Measurements from ENCODE around the gene HDAC10. TPM values are rescaled to one million over a fixed set of nuclear protein-coding genes. Genes with fewer than 3 reads are reported as not detected.
"Not testable (repeated sequence)": the region's sequence is repeated elsewhere in the genome, so short reads cannot be mapped to it uniquely, and the experiment has no call there.

The HDAC10 gene
- total RNA-seq, 2 experiments from 2014 or later, result 42.1 to 42.8 TPM

DNA sequence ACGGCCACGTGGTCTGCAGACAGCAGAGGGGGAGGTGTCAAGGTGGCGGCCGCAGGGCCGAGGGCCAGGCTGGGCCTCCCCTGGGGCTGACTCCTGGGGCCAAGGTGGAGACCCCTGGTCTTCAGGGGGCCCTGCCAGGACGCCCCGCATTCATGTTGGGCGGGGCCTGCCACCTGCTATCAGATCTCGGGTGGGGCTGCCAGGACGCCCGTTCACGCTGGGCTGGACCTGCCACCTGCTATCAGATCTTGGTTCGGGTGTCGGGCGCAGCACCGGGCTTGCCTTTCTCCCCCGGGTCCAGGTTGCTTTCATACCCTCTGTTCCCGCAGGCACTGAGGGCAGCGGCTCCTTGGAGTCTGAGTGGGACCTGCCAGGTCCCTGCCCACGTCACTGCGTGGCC lies 35.2 kb upstream of the HDAC10 start:
- ChIA-PET POLR2A (no interaction called here), CTCF (no interaction called here)

DNA sequence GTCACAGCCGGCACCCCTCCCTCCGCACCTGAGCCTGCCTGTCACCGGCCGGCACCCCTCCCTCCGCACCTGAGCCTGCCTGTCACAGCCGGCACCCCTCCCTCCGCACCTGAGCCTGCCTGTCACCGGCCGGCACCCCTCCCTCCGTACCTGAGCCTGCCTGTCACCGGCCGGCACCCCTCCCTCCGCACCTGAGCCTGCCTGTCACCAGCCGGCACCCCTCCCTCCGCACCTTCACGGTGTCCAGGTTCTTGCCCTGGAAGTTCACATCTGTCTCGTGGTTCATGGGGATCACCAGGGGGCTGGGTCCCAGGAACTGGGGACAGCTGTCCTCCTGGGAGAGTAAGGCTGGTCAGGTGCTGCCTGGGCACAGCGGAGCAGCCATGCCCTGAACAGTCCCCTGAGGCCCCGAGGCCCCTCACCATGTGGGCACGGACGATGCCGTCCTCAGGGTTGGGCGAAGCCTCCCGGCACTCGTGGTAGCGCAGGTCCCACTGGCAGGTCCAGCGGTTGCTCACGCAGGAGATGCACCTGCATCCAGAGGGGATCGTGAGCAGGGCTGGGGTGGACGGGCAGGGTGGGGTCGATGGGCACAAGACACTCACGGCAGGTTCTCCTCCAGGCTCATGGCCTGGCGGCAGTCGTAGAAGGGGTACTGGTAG lies 34.6 kb upstream of the HDAC10 start:
- CTCF ChIA-PET, result no interaction called here
- POLR2A ChIA-PET, result no interaction called here

DNA sequence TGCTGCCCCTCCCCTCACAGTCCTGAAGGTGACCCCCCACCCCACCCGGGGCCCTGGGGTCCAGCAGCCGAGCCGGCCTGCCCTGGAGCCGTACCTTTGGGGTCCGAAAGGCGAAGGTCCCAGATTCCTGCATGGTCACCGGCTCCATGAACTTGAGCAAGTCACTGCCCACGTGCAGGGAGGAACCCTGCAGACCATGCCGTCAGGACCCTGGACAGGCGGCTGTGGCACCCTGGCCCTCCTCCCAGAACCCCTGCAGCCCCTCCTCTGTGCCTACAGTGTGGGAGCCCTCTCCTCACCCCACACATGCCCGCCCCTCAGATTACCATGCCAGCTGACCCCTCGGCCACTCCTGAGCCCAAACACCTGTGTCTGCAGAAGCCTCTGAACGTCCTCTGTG lies 33.4 kb upstream of the HDAC10 start:
- ChIA-PET POLR2A (no interaction called here), CTCF (interaction anchor here (0.8 kb wide), 1 partner anchor 8 kb away, joined by 4 read pairs; no protein-coding TSS in a partner anchor)

DNA sequence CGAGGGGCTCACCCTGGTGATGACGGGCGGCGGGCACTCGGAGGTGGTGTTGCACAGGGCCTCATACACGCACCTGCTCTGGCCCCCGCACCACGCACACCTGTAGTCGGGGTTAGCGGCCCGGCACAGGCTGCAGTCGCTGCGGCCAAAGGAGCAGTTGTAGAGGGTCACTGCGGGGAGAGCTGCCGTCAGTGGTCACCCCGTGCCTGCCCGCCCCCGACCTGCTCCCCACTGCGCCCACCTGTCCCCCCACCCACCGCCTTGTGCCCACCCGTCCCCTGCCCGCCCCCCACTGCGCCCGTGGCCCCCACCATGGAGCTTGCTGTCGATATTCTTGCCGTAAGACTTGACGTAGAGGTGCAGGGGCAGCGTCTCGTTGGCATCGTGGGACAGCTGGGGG lies 32.8 kb upstream of the HDAC10 start:
- ChIA-PET CTCF (no interaction called here), POLR2A (no interaction called here)

DNA sequence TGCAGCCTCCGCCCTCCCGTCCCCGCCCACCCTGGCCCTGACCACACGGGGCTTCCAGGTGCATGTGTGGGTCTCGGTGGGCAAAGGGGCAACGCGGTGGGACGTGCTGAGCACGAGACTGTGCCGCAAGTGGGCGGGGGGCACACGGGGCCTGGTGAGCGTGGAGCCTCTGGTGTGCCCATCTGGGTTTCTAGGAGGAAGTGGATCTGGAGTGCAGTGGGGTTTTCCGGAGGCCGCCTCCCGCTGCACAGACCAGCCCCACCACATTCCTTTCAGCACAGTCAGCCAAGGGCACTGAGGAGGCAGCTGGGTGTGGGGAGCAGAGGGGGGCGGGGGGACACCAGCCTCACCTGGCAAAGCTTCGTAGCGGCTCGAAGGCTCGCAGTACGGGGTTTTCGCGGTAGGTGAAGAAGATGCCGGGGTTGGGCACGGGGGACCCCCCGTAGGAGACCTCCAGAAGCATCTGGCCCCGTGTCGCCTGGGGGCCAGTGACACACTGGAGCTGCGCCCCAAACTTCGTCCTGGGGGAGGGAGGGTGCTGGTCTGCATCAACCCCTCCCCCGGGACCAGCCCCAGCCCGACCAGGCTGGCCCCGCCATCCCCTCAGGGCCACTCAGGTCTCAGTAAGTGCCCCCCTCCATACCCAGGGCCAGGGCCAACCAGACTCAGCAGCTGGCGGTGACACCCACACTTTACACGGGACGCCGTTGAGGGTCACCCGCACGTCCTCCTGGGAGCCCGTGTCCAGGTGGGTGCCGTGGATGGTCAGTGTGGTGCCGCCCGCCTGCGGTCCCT lies 31.5 kb upstream of the HDAC10 start:
- POLR2A ChIA-PET, result no interaction called here
- CTCF ChIA-PET, result no interaction called here

DNA sequence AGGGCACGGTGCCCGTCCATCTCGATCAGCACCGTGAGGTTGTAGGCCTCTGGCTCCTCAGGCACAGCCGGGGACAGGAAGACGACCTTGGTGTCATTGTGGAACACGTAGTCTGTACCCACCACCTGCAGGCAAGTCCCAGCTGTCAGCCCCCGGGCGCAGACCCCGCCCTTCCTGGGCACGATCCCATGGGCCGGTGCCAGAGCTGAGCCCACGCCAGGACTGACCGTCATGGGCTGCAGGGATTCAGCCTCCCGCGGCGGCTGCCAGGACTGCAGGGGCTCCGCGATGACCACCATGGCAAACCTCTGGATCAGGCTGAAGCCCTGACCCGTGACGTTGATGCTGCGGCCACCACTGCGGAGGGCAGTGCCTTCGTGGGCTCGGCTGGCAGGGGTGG lies 30.9 kb upstream of the HDAC10 start:
- ChIA-PET CTCF (no interaction called here), POLR2A (no interaction called here)

DNA sequence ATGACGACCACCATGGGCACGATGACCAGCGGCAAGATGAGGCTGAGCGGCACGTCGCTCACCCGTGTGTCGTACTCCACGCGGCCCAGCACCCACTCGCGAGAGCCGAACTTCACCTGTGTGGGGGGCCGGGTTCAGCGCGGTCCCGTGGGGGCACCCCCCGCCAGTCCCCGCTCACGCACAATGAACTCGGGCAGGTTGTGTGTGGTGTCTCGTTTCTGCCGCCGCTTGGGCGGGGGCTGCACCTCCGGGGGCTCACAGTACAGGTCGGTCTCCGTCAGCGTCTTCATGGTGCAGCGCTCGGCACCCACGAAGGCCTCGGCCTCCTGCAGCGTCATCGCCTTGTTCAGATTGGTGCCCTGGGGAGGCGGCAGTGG lies 30.3 kb upstream of the HDAC10 start:
- CTCF ChIA-PET, result no interaction called here

DNA sequence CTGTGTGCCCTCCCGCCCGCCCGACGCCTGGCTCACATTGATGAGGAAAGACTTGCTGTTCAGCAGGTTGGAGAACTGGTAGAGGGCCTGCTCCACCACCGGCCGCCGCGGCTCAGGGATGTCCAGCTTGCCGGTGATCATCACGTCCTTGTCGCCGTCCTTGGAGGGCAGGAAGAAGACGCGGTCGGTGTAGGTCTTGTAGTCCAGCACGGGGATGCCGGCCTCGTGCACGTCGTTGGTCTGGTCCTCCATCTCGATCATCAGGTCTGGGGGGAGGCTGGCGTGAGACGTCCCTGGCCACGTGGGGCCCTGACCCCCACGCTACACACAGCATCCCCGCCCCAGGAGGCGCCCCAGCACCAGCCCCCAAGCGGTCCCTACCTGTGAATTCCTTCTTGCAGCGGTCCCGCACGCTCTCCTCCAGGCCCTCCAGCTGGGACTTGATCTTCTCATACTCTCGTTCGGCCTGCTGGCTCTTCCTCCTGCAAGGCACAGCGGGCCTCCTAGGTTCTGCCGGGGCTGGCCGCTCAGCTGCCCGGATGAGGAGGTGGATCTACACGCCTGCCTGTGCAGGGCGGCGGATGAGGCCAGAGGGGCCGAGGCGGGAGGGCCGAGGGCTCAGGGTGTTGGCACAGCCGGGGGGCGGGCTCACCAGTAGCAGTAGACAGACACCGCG lies 29.8 kb upstream of the HDAC10 start:
- ChIA-PET POLR2A (no interaction called here), CTCF (no interaction called here)

More for the DNA sequence above, 30.3 kb upstream of the HDAC10 start:
- POLR2A ChIA-PET, result no interaction called here

DNA sequence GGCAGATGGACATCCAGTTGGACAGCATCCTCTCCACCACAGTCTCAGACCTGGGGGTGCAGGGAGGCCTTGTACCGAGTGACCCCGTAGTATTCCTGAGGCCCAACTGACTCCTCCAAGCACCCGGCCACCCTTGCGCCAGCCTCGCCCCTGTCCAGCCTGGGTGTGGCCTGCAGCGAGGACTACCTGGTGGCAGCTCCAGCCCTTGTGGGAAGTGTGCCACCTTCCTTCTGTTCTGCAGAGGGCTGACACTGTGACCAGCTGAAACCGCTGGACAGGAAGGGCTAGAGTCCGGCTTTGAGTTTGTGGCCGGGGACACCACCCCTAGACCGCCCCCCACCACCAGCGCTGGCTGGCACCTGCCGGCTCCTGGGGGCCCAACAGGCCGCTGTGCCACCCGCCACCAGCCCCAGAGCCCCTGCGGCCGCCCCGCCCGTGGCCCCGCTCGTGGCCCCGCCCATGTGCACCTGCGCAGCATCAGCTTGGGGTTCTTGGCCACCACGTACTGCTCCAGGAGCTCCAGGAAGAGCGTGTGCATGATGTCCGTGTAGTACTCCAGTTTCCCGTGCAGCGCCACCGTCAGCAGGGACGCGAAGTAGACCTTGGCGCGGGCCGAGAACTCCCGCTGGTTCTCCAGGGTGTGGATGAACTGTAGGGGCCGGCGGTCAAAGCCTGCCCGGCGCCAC lies 29.1 kb upstream of the HDAC10 start:
- CTCF ChIA-PET, result no interaction called here
- POLR2A ChIA-PET, result no interaction called here

DNA sequence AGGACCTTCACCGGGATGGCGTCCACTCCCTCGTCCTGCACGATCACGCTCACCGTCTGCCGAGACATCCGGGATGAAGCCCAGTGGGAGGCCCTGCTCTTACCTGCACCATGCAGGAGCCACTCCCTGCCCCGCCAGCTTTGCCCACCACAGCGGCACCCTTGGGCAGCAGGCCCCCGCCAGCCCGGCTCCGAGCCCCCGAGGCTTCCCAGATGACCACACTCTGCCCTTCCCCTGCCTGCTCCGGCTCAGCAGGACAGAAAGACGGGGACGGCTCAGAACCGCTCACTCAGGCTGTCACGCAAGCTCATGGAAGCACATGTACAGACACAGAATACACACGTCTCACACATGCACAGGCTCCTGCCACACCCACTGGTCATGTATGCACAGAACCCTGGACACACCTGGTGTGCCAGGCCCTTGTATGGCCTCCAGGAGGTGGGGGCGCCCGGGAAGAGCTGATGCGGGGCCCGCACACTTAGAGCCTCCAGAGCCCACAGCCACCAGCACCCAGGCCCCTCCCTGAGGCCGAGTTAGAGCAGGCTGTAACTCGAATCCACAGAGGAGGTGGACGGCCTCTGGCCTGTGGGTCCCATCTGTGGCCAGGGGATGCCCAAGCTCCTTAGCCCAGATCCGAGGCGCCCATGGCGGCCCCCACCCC lies 28.0 kb upstream of the HDAC10 start:
- CTCF ChIA-PET, result no interaction called here
- POLR2A ChIA-PET, result interaction anchor here (0.7 kb wide), 1 partner anchor 40 kb away, joined by 3 read pairs; no protein-coding TSS in a partner anchor

DNA sequence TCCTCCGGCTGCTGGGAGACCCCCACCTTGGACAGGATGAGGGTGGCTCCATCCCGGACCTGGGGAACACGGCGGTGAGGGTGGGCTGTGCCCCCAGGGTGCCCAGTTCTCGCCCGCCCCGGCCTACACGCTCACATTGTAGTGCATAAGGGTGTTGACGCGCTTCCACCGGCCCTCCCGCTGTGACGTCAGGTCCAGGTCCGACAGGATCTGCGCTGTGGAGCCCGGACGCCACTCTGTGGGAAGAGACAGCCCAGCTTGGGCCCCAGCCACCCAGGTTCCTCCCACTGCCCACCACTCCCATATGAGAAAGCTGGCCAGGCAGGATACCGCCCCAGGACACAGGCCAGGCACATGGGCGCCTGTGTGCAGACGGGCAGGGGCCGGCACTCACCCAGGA lies 27.4 kb upstream of the HDAC10 start:
- POLR2A ChIA-PET, result no interaction called here
- CTCF ChIA-PET, result no interaction called here

DNA sequence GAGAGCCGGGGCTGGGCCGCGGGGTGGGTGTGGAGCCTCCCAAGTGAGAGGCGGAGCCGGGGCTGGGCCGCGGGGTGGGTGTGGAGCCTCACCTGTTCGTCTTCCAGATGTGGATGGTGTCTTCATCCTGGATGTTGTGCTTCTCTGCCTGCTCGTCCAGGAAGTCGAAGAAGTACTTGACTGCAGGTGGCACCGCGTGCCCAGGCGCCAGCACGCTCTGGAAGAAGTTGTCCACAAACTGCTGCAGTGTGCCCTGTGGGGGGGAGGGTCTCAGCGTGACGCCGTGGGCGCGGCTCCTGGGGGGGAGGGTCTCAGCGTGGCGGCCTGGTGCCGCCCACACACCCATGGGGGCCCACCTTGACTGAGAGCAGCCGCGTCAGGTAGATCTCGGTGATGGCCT lies 26.7 kb upstream of the HDAC10 start:
- POLR2A ChIA-PET, result no interaction called here
- CTCF ChIA-PET, result no interaction called here

DNA sequence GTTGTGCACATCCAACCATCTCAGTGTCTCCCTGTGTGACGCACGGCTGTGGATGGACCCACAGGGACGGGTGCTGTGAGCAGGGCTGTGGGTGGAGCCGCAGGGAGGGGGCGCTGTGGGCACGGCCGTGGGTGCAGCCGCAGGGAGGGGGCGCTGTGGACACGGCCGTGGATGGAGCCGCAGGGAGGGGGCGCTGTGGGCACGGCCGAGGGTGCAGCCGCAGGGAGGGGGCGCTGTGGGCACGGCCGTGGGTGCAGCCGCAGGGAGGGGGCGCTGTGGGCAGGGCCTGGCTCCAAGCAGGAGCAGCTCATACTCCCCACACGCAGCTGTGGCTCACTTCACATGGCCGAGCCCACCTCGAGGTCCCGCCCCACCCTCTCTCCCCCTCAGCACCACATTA lies 25.1 kb upstream of the HDAC10 start:
- ChIA-PET POLR2A (no interaction called here), CTCF (interaction anchor here (0.6 to 2.5 kb wide), 20 partner anchors 9 to 404 kb away, joined by 3 to 17 read pairs (median 3); partner anchors contain the start of genes DENND6B, HDAC10 and PLXNB2)

DNA sequence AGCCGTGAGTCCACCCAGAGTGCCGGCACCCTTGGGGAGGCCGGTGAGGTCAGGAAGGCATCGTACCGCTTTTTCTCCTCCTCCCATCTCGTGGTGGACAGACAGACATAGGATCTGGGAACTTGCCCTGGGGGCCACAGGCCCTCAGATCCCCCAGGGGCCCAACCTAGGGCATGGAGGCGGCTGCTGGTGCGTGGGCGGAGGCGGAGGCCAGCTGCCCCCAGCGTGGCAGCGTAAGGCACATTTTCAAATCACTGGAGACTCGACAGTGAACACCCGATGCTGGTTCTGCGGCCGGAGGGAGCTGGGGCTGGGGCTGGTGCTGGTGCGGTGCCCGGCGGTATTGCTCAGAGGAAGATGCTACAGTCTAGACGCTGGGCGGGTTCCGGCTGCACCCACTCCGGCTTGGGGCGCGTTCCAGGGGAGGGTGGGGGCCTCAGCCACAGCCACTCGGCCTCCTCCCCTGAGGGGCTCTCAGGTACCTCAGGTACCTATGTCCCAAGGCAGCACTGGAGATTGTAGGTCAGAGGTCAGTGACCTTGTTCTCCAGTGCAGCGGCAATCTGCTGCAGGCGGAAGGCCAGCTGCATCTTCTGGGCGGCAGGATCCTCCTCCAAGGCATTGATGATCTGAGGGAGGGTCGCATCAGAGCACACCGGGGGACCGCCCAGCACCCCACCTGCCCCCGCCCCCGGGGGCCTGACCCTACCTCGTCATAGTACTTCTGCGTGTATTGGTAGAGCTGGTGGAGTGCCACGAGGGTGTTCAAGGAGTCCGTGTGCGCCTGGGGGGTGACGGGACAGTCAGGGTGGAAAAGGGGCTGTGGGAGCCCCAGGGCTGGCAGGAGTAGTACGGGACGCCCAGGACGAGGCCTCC lies 24.4 kb upstream of the HDAC10 start:
- CTCF ChIA-PET, result interaction anchor here (0.5 to 2.5 kb wide), 18 partner anchors 9 to 222 kb away, joined by 3 to 17 read pairs (median 4); partner anchors contain the start of genes DENND6B, HDAC10 and PLXNB2
- POLR2A ChIA-PET, result no interaction called here

DNA sequence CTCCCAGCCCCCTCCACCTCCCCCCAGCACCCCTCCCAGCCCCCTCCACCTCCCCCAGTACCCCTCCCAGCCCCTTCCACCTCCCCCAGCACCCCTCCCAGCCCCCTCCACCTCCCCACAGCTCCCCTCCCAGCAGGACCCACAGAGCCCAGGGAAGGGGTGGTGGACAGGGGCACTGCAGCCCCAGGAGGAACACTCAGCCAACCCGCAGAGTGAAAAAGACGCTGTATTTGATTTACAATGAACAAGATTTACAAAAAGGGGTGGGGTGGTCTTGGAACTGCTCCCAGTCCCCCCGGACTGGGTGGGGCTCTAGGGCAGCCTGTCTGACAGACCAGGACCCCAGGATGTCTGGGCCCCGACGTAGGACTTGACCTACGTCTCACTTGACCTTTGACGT lies 23.7 kb upstream of the HDAC10 start:
- ChIA-PET POLR2A (no interaction called here), CTCF (interaction anchor here (1.1 to 2.5 kb wide), 7 partner anchors 9 to 67 kb away, joined by 3 to 16 read pairs (median 8); partner anchors contain the start of gene MAPK12)

DNA sequence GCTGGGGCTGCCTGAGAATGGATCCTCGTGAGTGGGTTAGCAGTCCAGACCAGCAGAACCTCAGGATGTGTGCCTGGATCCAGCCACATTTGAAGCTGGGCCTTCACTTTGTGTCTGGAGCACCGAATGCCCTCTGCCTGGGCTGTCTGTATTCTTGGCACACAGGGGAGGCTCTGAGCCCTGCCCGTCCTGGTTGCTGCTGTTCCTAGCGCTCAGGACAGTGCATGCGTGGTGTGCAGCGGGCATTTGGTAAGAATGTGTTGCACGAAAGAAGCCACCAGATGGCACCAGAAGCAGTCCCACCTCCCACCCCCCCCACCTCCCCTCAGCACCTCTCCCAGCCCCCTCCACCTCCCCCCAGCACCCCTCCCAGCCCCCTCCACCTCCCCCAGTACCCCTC lies 23.2 kb upstream of the HDAC10 start:
- ChIA-PET CTCF (interaction anchor here (0.8 to 2.9 kb wide), 7 partner anchors 9 to 141 kb away, joined by 3 to 10 read pairs (median 4); partner anchors contain the start of gene MAPK12), POLR2A (no interaction called here)

DNA sequence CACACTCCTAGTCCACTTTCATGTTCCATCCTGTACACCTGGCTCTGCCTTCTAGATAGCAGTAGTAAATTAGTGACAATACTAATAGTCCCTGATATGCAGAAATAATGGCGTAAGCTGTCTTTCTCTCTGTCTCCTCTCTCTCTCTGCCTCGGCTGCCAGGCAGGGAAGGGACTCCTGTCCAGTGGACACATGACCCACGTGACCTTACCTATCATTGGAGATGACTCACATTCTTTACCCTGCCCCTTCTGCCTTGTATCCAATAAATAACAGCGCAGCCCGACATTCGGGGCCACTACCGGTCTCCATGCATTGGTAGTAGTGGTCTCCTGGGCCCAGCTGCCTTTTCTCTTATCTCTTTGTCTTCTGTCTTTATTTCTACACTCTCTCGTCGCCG lies 22.7 kb upstream of the HDAC10 start:
- CTCF ChIA-PET, result interaction anchor here (0.8 to 2.9 kb wide), 11 partner anchors 8 to 225 kb away, joined by 3 to 10 read pairs (median 4); partner anchors contain the start of genes MAPK12 and TUBGCP6
- POLR2A ChIA-PET, result not testable (repeated sequence)

DNA sequence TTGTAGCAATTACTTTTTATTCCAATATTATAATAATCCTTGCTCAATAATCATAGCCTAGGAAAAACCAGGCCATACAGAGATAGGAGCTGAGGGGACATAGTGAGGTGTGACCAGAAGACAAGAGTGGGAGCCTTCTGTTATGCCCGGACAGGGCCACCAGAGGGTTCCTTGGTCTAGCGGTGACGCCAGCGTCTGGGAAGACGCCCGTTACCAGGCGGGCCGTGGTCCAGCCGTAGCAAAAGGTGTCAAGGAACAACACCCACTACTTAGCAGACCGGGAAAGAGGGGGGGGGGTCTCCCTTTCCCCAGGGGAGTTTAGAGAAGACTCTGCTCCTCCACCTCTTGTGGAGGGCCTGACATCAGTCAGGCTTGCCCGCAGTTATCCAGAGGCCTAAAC lies 22.3 kb upstream of the HDAC10 start:
- POLR2A ChIA-PET, result not testable (repeated sequence)
- CTCF ChIA-PET, result interaction anchor here (0.7 to 2.9 kb wide), 13 partner anchors 8 to 225 kb away, joined by 3 to 10 read pairs (median 4); partner anchors contain the start of genes MAPK12 and TUBGCP6

Measured in activated CD8-positive, alpha-beta memory T cell treated with anti-CD3 and anti-CD28 coated beads for 36 hours (primary cell).